H1 (cell line): ENCODE measurements around the gene HIBCH. TPM values are rescaled to one million over a fixed set of nuclear protein-coding genes. Genes with fewer than 3 reads are reported as not detected.
"Not testable (repeated sequence)": the region's sequence is repeated elsewhere in the genome, so short reads cannot be mapped to it uniquely, and the experiment has no call there.

Source experiments
- CTCF ChIA-PET: fragments of 300-600 bp; sonication (Branson Sonifier 250); formaldehyde crosslinking; loops from one replicate; lab custom pipeline; 2021; ENCODE audit not compliant: partially characterized antibody; lab: Charles Lee
- POLR2A ChIA-PET: fragments of 300-600 bp; sonication (Branson Sonifier 250); formaldehyde crosslinking; loops from one replicate; lab custom pipeline; 2021; ENCODE audit warnings: inconsistent platforms; ENCODE audit not compliant: partially characterized antibody; lab: Charles Lee
- DNase-seq, 2 experiments: peaks; one replicate each; pipeline versions ENCODE4 v3.0.0 to v3.0.0-alpha.2; 2010 to 2022; ENCODE audit warnings: low spot score in 2 of 2, low read depth in 1 of 2, mixed read lengths in 1 of 2
- FAIRE-seq: peaks from 2 replicates; lab custom pipeline; 2011; peaks lifted over from hg19 to GRCh38; lab: Jason Lieb, UNC
- H2AFZ ChIP-seq: 2 replicates; pipeline ENCODE4 v1.8.1; 2012; ENCODE audit warnings: low read length, inconsistent platforms
- H2AK5ac ChIP-seq: 2 replicates; pipeline ENCODE4 v1.6.1; 2013; ENCODE audit warnings: low read depth, low read length
- H2BK120ac ChIP-seq: replicated peaks from 2 replicates; pipeline ENCODE3; 2013; ENCODE audit warnings: low read depth, low read length, inconsistent platforms
- H2BK12ac ChIP-seq: 2 replicates; pipeline ENCODE4 v1.6.1; 2013; ENCODE audit warnings: low read depth, low read length
- H2BK15ac ChIP-seq: 2 replicates; pipeline ENCODE4 v1.6.1; 2013; ENCODE audit warnings: low read length
- H2BK20ac ChIP-seq: 2 replicates; pipeline ENCODE4 v1.6.1; 2013; ENCODE audit warnings: low read length
- H2BK5ac ChIP-seq: 2 replicates; pipeline ENCODE4 v1.6.1; 2013; ENCODE audit warnings: low read depth, low read length
- H3K14ac ChIP-seq: 2 replicates; pipeline ENCODE4 v1.6.1; 2013; ENCODE audit warnings: inconsistent platforms; ENCODE audit not compliant: insufficient read length
- H3K18ac ChIP-seq: 2 replicates; pipeline ENCODE4 v1.6.1; 2013; ENCODE audit warnings: low read length; ENCODE audit errors: extremely low read depth
- H3K23ac ChIP-seq: 2 replicates; pipeline ENCODE4 v1.6.1; 2013; ENCODE audit warnings: inconsistent platforms; ENCODE audit not compliant: insufficient read length
- H3K23me2 ChIP-seq: 2 replicates; pipeline ENCODE4 v1.6.1; 2013; ENCODE audit warnings: low read depth, low read length
- H3K27ac ChIP-seq: 2 replicates; pipeline ENCODE4 v1.6.1; 2011; ENCODE audit warnings: low read depth, low read length, inconsistent platforms
- H3K27me3 ChIP-seq, 4 experiments: replicated peaks in 1 of 4; 1 replicate in 1 of 4; 2 replicates in 3 of 4; pipeline versions ENCODE4 v1.6.1 to v1.8.1; 2011 to 2013; ENCODE audit warnings: low read length in 3 of 4, mild to moderate bottlenecking in 3 of 4, inconsistent platforms in 2 of 4, mixed read lengths in 2 of 4, moderate library complexity in 1 of 4; ENCODE audit not compliant: control insufficient read depth in 3 of 4, insufficient read depth in 3 of 4; ENCODE audit errors: extremely low read depth in 1 of 4
- H3K36me3 ChIP-seq, 4 experiments: 2 replicates each; pipeline versions ENCODE4 v1.6.1 to v1.8.1; 2011 to 2013; ENCODE audit warnings: mild to moderate bottlenecking in 4 of 4, low read length in 3 of 4, moderate library complexity in 2 of 4, control low read depth in 1 of 4, inconsistent platforms in 1 of 4; ENCODE audit not compliant: insufficient read depth in 4 of 4, control insufficient read depth in 2 of 4
- H3K4ac ChIP-seq: replicated peaks from 2 replicates; pipeline ENCODE3; 2013; ENCODE audit warnings: low read length, low read depth, mixed read lengths, inconsistent platforms; ENCODE audit not compliant: insufficient read length
- H3K4me1 ChIP-seq, 4 experiments: replicated peaks in 1 of 4; 1 replicate in 1 of 4; 2 replicates in 3 of 4; pipeline versions ENCODE4 v1.6.1 to v1.8.1; 2011 to 2013; ENCODE audit warnings: low read length in 3 of 4, inconsistent platforms in 2 of 4, mixed read lengths in 1 of 4; ENCODE audit not compliant: insufficient read depth in 4 of 4, control insufficient read depth in 3 of 4
- H3K4me2 ChIP-seq, 2 experiments: 2 replicates each; pipeline versions ENCODE4 v1.6.1 to v1.8.1; 2011 to 2013; ENCODE audit warnings: low read depth in 2 of 2, low read length in 2 of 2, control low read depth in 1 of 2, inconsistent platforms in 1 of 2, mild to moderate bottlenecking in 1 of 2; ENCODE audit not compliant: insufficient read depth in 1 of 2
- H3K4me3 ChIP-seq, 4 experiments: fragments of 200-600, 300-600 bp in 1 of 4; sonication (generic), shearing (Covaris generic), sonication (Bioruptor Twin) in 1 of 4; 2 replicates each; pipeline versions ENCODE4 v1.5.1 to v1.8.1; 2011 to 2016; ENCODE audit warnings: low read length in 4 of 4, low read depth in 3 of 4, control low read depth in 2 of 4, inconsistent platforms in 2 of 4, mild to moderate bottlenecking in 2 of 4, mixed read lengths in 1 of 4, moderate library complexity in 1 of 4; ENCODE audit not compliant: insufficient read depth in 2 of 4; ENCODE audit errors: extremely low read depth in 1 of 4
- H3K56ac ChIP-seq: replicated peaks from 2 replicates; pipeline ENCODE3; 2013; ENCODE audit warnings: low read depth, mild to moderate bottlenecking, mixed read lengths, low read length, inconsistent platforms; ENCODE audit not compliant: insufficient read length
- H3K79me1 ChIP-seq: 2 replicates; pipeline ENCODE4 v1.6.1; 2013; ENCODE audit warnings: low read depth, low read length, control low read depth
- H3K79me2 ChIP-seq, 2 experiments: 2 replicates each; pipeline versions ENCODE4 v1.6.1 to v1.8.1; 2012 to 2013; ENCODE audit warnings: low read length in 2 of 2, mild to moderate bottlenecking in 2 of 2, inconsistent platforms in 1 of 2; ENCODE audit not compliant: insufficient read depth in 2 of 2, control insufficient read depth in 1 of 2
- H3K9ac ChIP-seq, 4 experiments: replicated peaks in 1 of 4; 1 replicate in 1 of 4; 2 replicates in 3 of 4; pipeline versions ENCODE4 v1.6.1 to v1.8.1; 2011 to 2013; ENCODE audit warnings: low read depth in 3 of 4, low read length in 3 of 4, control low read depth in 2 of 4, mild to moderate bottlenecking in 2 of 4, moderate library complexity in 2 of 4, inconsistent platforms in 1 of 4; ENCODE audit errors: extremely low read depth in 1 of 4
- H3K9me3 ChIP-seq, 2 experiments: 2 replicates each; pipeline versions ENCODE4 v1.6.1 to v1.8.1; 2012 to 2013; ENCODE audit warnings: mild to moderate bottlenecking in 2 of 2, moderate library complexity in 2 of 2, control low read depth in 1 of 2, inconsistent platforms in 1 of 2, low read depth in 1 of 2, low read length in 1 of 2, mixed read lengths in 1 of 2; ENCODE audit not compliant: insufficient read depth in 2 of 2
- H4K20me1 ChIP-seq, 2 experiments: replicated peaks in 1 of 2; 2 replicates each; pipeline versions ENCODE3 to v1.8.1; 2011 to 2013; ENCODE audit warnings: inconsistent platforms in 2 of 2, low read length in 2 of 2, mild to moderate bottlenecking in 1 of 2; ENCODE audit not compliant: insufficient read depth in 2 of 2, control insufficient read depth in 1 of 2
- H4K5ac ChIP-seq: 2 replicates; pipeline ENCODE4 v1.6.1; 2013; ENCODE audit warnings: low read length, low read depth, mixed read lengths, inconsistent platforms; ENCODE audit not compliant: insufficient read length
- H4K8ac ChIP-seq: 2 replicates; pipeline ENCODE4 v1.8.0; 2013; ENCODE audit warnings: mild to moderate bottlenecking, moderate library complexity, low read length, inconsistent platforms; ENCODE audit not compliant: insufficient read depth; ENCODE audit errors: extremely low read depth
- H4K91ac ChIP-seq: replicated peaks from 2 replicates; pipeline ENCODE3; 2013; ENCODE audit warnings: low read length, mixed read lengths, inconsistent platforms; ENCODE audit not compliant: insufficient read length
- SIX5 ChIP-seq: IDR thresholded peaks from 2 replicates; pipeline ENCODE4 v1.6.1; 2011; ENCODE audit warnings: mild to moderate bottlenecking, low read depth, low read length
- WGBS, 2 experiments: shearing (Covaris generic) in 1 of 2; methylation state at CpG; one replicate each; pipeline versions ENCODE4 v1.1.6 to v1.1.7; 2013 to 2015; ENCODE audit warnings: low lambda C conversion rate in 2 of 2, mixed read lengths in 2 of 2, inconsistent platforms in 1 of 2, low coverage in 1 of 2, missing lambda C conversion rate in 1 of 2; ENCODE audit not compliant: insufficient replicate concordance in 2 of 2, insufficient coverage in 1 of 2, insufficient read length in 1 of 2; ENCODE audit errors: extremely low coverage in 1 of 2, missing lambda C conversion rate in 1 of 2; 5-methylcytosine and 5-hydroxymethylcytosine counted together
- polyA plus RNA-seq, 7 experiments: library from polyadenylated mRNA; depleted of rRNA in 3 of 7; stranded (reverse) in 5 of 7; unstranded in 2 of 7; fragments of >200 nt in 5 of 7; fragments of 200-250 nt in 2 of 7; gene quantifications; 1 replicate in 5 of 7; 2 replicates in 1 of 7; 4 replicates in 1 of 7; pipeline versions ENCODE4 v1.2.1 to v1.2.3, GENCODE V29; 2011 to 2013; ENCODE audit warnings: missing spikeins in 2 of 7, mixed read lengths in 2 of 7
- total RNA-seq: library from RNA; stranded (reverse); fragmentation: NEBNext Ultra II Directional; extraction: Animal tissue kit (Norgen Biotek cat#: 25700); gene quantifications from 2 replicates; pipeline ENCODE4 v1.2.1, GENCODE V29; 2021

HIBCH gene
- total and polyA plus RNA-seq, 2 of the 8 experiments (the other 6 are each of a cell fraction or from before 2014, with no cell fraction given) = 7.5 to 31.8 TPM

DNA sequence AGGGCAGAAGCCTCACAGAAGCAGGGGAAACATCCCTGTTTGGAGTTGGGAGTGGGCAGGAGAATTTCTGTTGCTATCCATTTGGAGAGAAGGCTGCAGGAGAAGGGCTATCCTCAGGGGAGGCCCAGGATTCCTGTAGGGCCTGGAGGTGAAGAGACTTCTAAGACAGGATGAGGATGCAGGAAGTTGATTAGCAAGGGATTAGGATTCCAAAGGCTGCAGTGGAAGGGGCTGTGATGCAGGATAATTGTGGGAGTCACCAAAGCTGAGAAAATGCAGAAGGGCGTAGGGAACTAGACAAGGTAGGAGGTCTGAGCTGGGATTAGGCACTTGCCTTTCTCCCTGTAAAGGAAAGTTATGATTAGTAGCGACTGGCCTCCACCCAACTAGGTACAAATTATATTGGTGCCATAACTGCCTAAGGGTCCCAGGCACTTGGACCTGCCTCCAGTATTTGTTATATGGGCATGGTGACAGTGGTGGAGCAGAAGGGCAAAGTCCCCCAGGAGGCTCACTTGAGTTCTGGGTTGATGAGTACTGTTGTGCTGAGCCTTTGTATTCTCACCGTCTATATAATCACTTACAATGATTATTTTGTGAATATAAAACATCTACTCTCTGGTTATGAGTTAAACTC lies 160.7 kb downstream of the HIBCH start (continued):
- no peak for TF ChIP-seq SIX5

DNA sequence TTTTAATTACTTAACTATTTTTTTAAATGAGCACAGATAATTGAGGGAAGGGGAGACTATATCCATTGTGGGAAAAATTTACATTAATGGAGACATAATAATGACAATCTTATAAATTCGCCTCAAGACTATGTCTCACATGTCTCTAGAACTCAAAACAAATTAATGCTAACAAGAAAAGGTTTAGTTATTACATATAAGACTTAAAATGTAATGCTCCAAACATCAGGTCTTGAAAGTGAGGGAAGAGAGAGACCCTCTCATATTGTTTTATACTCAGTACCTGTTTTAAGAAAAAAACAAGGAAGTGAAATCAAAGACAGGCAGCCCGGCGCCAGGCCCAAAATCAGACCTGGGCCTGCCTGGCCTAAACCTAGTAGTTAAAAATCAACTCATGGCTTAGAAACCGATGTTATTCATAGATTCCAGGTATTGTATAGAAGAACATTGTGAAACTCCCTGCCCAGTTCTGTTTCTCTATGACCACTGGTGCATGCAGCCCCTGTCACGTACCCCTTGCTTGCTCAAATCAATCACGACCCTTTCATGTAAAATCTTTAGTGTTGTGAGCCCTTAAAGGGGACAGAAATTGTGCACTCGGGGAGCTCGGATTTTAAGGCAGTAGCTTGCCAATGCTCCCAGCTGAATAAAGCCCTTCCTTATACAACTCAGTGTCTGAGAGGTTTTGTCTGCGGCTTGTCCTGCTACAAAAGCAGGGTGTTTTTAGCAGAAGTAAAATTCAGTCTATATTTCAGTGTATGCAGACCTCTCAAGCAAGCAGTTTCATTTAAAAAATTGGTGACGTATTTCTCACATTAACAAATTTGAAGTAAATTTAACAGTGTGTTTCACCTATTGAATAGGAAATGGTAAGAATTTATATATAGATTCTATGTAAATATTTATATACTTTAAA lies 161.8 kb downstream of the HIBCH start:
- CTCF ChIA-PET = interaction anchor here (1.1 kb wide), 1 partner anchor 62 kb away, joined by 3 read pairs; no protein-coding TSS in a partner anchor
- DNase-seq = not testable (repeated sequence)

More for the DNA sequence above, 161.8 kb downstream of the HIBCH start:
- H3K56ac ChIP-seq, H2BK20ac ChIP-seq, H4K5ac ChIP-seq, H3K9ac ChIP-seq, H3K4ac ChIP-seq, H3K14ac ChIP-seq, POLR2A ChIA-PET, H2BK12ac ChIP-seq, H3K9me3 ChIP-seq, H3K27me3 ChIP-seq, H3K4me2 ChIP-seq, H4K91ac ChIP-seq, H4K8ac ChIP-seq, H2AFZ ChIP-seq, H3K79me2 ChIP-seq, H3K36me3 ChIP-seq, H2AK5ac ChIP-seq, H3K4me1 ChIP-seq, FAIRE-seq, H3K18ac ChIP-seq, H2BK15ac ChIP-seq, H3K23ac ChIP-seq, H4K20me1 ChIP-seq, H3K79me1 ChIP-seq, H2BK120ac ChIP-seq, H2BK5ac ChIP-seq, H3K23me2 ChIP-seq, H3K4me3 ChIP-seq, H3K27ac ChIP-seq: not testable (repeated sequence)
- 82% methylated on average over 10 of the region's 10 CpGs; no CpG with 5 or more reads in 1 of the 2 experiments for WGBS, 2 experiments
